HG02884 (cell line): ENCODE data around the gene VPS52.

Experiments
- ATAC-seq: cut with Tn5 transposase; IDR thresholded peaks from one replicate; pipeline ENCODE4 v1.9.1; 2021; ENCODE audit warnings: mild to moderate bottlenecking, moderate library complexity; ENCODE audit not compliant: unreplicated experiment

Gene VPS52, protein sequence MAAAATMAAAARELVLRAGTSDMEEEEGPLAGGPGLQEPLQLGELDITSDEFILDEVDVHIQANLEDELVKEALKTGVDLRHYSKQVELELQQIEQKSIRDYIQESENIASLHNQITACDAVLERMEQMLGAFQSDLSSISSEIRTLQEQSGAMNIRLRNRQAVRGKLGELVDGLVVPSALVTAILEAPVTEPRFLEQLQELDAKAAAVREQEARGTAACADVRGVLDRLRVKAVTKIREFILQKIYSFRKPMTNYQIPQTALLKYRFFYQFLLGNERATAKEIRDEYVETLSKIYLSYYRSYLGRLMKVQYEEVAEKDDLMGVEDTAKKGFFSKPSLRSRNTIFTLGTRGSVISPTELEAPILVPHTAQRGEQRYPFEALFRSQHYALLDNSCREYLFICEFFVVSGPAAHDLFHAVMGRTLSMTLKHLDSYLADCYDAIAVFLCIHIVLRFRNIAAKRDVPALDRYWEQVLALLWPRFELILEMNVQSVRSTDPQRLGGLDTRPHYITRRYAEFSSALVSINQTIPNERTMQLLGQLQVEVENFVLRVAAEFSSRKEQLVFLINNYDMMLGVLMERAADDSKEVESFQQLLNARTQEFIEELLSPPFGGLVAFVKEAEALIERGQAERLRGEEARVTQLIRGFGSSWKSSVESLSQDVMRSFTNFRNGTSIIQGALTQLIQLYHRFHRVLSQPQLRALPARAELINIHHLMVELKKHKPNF

DNA sequence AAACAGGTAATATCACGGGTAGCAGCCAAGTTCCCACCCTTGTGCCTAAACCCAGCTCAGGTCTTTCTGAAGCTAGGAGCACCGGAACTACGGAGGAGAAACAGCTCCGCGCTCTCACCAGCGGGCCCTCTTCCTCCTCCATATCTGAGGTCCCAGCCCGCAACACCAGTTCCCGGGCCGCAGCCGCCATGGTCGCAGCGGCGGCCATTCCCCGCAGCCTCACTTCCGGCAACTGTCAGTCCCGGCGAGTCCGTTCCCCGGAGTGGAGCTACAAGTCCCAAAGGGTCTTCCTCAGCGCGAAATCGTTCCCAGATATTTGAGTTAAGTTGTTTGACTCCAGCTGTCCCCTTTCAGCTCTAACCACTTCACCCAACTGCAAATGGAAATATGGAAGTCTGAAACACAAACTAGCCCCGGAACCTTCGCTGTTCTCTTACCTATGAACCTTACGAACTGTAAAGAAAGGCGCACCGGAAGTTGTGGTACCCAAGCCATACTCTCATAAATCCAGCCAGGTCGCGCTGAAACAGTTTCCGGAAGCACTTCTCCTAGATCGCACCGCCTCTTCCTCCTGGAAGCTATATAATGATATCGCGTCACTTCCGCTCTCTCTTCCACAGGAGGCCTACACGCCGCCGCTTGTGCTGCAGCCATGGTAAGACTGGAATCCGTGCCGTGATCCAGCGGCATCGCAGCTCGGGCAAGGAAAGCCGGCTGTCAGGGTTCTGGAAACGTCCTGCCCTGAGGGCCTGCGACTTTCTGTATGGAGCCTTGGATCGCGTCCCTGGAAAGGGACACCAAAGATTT is at the start of gene VPS52, which contains the start of gene RPS18:
Gene VPS52, minus strand, starts transcription at position 409 of the 807 bp plus-strand sequence. Its CDS starts 201 bp downstream, at position 208.
Gene RPS18, plus strand, starts transcription at position 608 of the 807 bp plus-strand sequence. Its CDS starts 45 bp downstream, at position 653.
- peak; percentile 79 for ATAC-seq

DNA sequence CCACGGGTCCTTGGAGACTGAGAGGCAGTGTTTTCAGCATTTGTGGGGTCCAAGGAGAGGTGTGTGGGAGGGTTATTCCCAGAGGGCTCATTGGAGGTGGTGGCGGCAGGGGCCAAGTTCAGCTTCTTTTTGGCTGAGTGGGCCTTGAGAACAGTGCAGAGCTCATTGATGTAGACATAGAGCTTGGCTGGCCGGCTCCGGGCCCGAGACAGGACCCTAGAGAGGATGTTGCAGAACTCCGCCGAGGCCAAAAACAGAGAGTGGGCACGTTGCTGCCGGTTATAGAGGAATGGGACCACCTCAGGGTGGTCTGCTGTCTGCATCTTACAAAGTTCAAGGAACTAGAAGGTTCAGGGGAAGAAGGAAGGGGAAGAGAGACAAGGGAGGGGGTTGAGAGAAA is 49.6 kb upstream of the VPS52 start:
- ATAC-seq = no peak

DNA sequence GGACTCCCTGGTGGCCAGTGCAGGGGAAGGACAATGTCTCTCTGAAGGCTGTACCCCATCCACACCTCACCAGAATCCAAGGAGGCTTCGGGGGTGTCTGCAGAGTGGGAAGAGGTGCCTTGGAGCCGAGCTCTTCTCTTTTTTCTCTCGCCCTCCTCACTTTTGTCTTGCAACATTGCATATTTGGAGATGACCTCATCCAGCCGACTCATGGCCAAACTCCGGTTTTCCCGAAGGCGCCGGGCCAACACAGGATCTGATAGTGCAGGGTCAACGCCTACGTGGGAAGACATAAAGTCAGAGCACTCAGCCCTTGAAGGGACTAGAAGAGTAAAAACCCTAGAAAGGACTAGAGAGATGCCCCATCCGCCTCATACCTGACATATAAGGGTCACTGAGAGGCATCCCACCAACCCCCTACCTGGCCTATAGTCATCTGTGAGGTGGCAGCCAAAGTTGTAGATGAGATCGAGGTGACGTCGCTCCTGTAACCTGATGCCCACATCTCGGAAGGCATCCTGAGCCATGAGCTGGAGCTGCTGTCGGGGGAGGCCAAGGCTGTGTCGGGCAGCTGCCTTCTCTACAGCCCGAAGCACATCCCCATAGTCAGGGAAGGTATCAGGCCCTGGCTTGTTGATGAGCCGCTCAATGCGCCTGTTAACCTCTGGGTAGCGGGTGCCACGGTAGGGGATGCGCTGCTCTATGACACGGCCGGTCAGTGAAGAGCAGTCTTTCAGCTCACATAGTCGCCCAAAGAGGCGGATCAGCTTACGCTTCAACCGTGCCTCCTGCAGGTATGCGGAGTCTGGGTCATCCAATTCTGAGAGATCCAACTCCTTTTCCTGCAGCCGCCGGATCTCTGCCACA is 48.9 kb upstream of the VPS52 start:
- ATAC-seq = no peak

DNA sequence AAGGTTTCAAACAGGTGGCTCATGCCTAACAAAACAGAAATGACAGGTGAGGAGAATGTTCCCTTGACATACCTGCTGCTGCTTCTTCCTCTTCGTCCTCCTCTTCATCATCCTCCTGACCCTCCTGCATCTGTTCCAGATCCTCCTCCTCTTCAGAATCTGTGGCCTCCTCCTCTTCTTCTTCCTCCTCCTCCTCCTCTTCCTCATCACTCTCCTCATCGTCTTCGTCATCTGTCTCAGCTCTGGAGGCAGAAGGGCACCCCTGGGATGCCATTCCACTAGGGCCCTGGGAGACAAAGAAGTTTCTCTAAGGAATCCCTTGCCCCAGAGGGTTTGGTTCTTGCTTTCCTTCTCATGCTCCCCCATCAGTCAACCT is 48.3 kb upstream of the VPS52 start:
- no peak for ATAC-seq

DNA sequence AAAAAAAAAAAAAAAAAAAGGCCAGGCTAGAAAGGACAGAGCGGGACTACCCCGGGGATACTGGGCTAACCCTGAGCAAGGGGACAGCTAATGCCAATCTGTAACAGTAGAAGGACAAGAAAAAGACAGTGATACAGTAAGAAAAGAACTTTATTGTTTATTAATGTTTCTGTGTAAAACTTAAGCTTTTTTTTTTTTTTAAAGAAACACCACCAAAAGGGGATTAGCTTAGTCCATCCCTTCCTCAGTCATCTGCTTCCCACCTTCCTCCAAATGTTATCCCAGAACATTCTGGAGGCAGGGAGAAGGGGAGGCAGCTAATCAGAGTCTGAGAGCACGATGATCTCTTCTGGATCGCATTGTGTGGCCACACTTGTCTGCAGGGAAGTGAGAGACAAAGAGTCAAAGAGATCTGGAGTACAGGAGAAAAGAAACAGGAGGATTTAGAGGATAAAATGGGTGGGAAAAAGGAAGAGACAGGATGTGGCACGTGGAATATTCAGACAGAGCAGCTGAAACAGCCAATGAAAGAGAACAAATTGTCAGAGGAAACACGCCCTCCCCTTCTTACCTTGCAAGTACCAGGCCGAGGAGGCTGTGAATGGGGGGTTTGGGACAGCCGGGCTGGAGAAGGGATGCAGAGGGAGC is 46.9 kb upstream of the VPS52 start:
- ATAC-seq = no peak

DNA sequence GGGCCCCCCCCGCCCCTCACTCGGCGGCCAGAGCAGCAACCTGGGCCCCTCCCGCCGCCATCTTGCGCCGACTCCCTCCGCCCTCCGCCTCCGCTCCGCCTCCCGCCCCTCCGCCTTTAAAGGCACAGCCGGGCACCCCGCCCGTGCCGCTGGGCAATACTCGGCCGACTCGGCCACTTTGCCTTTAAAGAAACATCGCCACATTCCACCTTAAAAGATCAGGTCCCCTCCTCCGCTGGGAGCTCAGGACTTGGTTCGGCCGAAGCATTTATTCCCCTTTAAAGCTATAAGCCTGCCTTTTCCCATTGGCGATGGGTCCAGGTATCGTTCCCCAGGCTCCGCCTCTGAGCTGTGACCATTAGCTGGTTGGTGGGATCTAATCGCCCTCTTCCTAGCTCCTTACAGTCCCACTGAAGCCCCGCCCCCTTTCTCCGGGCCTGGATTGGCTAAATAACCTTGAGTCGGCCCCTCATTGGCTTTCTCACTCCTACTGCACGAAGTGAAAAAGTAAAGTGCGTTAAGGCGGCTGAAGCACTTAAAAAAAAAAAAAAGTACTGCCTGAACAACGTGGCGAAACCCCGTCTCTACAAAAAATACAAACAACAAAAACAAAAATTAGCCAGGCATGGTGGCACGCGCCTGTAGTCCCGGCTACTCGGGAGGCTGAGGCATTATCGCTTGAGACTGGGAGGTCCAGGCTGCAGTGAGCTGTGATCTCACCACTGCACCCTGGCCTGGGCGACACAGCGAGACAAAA is 46.2 kb upstream of the VPS52 start, which contains the start of gene ZBTB22:
Gene ZBTB22, minus strand, starts transcription at position 76 of the 757 bp plus-strand sequence. CDS start 828 bp downstream, outside the sequence.
- ATAC-seq = peak; percentile 44

DNA sequence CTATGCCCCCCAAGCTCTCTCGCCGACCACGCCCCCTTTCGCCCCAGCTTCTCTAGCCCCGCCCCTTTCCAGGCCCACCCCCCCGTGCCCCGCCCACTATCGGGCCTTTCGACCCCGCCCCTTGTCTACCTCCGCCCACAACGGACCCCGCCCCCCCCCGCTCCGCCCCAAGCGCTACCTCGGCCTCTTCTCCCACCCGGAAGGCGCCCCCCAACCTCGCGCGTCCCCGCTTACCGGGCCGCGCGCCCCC is 45.7 kb upstream of the VPS52 start:
- no peak for ATAC-seq

DNA sequence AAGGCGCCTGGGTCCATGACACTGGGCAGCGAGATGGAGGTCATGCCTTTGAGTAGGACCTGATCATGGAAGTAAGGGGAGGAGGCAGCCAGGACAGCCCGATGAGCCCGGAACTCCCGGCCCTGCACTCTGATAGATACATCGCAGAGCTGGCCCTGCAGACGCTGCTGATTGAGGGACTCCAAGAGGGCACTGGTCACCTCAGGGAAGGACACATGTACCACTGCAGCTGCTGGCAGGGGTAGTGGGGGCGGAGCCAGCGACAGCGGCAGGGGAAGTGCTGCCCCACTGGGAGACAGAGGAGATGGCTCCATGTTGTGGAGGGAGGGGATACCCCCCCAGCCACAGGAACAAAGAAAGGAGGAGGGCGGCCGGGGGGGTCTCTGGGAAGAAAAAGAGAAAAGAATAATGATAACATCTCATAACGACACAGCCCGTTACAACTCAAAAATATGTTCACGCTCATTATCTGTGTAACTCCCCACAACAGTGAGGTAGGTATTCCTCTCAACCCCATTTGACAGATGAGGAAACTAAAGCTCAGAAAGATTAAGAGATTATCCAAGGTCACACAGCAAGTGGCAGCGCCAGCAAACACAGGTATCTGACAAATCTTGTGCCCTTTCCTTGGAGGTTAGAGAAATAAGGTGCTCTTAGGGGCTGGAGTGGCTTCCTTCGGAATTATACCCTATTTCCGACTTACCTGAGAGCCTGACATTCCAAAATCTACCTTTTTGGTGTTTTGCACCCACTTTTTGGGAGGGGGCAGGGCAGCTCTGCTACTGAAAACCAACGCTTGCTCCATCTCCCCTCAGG is 45.1 kb upstream of the VPS52 start:
- no peak for ATAC-seq

DNA sequence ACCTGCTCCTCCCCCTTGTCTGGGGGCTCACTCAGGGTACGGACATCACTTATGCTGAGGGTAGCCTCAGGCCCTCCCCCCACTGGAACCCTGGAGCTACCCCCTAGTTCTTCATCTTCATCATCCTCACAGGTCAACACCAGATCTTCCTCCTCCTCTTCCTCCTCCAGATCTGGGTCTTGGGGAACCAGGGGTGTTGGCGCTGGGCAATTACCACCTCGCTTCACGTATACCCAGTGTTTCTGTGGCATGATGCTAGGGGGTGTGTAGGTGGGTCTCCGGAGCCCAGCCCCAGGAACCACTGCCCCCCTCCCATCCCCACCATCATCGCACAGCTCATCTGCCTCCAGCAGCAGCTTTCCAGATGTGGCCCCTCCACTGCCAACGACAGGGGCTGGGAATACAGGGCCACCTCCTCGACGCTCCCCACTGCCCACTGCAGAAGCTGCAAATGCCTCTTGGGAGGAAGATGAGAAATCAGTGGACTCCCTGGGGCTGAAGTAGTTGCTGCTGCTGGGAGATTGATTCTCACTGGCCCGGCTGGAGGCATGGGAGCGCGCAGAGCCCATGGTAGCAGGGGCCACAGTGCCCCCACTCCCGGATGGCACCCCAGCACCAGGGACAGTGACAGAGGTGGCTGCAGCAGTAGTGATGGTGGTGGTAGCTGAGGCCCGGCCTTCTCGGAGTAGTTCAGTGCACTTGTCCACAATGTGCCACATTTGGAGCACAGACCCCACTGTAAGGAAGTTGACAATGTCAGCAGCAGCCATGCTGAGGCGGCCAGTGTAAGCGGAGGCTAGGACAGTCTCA is 44.3 kb upstream of the VPS52 start:
- ATAC-seq = no peak

DNA sequence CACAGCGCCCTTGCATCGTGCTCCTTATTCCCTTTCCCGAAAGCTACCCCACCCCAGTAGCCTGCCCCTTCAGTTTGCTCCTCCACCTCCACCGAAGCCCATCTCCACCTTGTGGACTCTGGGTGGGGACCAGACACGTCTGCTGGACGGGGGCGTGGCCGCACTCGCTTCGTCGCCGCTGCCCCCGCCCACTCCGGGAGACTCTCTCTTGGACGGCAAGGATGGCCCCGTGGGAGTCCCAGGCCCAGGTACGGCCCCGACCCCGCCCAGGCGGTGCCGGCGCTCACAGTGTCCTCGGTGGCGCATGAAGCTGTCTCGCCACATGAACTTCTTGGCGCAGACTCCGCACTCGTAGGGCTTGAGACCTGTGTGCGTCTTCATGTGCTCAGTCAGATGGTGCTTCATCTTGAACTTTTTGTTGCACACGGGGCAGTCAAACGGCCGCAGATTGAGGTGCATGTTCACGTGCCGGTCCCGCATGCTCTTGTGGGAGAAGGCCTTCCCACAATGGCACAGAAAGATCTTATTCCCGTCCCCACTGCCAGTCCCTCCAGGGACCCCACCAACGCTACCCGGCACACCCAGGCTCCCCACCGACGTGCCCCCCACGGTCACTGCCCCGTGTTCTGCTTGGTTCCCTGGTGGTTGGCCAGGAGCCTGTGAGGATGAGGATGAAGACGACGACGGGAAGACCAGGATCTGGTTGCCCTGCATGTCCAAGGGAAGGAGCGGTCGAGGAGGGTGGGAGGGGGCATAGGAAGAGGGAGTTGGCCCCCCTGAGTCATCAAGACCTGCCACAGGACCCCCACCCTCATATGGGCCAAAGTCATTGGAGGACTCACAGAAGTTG is 43.5 kb upstream of the VPS52 start:
- no peak for ATAC-seq

DNA sequence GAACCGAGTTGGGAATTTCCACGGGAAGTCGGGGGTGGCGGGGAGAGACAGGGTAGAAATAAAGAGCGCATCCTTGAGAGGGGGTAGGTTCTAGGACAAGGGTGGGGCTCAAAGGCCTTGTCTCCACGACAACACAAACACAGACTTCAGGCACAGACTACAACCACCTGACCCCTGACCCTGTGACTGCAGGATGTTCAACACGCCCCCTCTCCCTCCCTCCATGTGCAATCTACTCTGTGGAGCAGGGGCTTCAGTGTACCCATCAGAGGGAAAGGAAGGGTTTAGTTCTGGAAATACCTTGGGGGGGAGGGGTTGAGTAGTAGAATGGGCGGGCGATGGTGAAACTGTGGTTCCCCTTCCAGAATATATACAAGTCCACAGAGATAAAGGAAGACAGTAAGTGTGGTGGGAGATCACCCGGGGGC is 42.9 kb upstream of the VPS52 start:
- ATAC-seq = no peak

DNA sequence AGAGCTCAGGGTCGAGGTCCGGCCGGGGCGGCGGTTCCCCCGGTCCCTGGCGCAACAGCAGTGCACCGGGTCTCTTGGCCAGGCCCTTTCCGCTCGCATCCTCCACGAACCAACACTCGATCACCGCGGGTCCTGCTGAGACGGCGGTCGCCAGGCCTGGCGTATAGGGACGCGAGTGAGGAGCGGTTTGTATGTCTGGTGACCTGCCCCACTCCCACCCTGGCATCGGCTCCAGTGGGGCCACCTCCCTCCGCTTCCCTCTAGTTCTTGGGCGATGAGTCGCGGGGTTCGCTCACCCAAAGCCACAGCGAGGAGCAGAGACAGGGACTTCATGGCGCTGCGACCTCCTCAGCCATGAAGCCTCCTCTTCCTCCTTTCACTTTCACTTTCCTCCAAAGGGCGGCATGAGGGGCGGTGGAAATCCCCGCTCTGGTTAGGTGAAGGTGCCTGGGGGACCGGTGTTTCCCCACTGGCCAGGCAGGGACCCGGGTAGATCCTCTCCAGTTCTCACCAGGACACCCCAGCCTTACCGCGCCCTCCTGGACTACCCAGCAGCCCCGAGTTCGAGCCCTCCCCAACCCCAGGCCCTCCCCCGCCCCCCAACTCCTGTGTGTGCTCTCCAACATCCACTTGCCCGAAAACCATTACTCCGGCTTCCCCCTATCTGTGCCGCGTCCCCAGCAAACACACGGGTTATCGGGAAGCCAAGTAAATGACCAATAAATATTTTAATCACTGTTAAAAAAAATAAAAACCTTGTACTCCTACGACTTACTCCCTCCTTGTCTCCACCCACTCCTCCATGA is 42.2 kb upstream of the VPS52 start, which contains the start of gene TAPBP:
Gene TAPBP, minus strand, starts transcription at position 370 of the 806 bp plus-strand sequence. Its CDS starts 37 bp downstream, at position 333.
- peak; percentile 37 for ATAC-seq

DNA sequence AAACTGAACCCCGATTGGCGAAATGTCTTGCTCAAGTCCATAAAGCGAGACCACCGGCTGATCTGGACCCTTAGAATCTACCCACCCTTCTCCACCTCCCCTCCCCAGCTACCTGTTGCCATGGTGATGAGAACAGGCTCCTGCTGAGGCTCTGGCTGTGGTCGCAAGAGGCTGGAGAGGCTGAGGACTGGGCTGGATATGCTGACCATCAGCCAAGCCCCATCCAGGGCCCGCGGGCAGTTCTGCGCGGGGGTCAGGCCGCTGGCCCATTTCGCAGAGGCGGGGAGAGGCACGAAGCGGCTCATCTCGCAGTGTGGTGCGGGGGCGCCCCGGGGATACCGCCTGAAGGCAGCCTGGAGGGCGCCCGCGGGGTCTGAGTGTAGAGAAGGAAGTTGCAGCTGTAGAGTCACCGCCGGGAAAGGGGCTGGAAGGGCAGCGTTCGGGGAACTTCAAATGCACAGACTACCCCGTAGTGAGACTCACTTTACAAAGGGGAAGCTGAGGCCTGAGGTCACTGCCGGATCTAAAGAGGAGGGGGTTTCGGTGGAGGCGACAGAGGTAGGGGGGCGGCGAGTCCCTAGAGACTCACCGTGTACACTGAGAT is 41.5 kb upstream of the VPS52 start:
- ATAC-seq = no peak

DNA sequence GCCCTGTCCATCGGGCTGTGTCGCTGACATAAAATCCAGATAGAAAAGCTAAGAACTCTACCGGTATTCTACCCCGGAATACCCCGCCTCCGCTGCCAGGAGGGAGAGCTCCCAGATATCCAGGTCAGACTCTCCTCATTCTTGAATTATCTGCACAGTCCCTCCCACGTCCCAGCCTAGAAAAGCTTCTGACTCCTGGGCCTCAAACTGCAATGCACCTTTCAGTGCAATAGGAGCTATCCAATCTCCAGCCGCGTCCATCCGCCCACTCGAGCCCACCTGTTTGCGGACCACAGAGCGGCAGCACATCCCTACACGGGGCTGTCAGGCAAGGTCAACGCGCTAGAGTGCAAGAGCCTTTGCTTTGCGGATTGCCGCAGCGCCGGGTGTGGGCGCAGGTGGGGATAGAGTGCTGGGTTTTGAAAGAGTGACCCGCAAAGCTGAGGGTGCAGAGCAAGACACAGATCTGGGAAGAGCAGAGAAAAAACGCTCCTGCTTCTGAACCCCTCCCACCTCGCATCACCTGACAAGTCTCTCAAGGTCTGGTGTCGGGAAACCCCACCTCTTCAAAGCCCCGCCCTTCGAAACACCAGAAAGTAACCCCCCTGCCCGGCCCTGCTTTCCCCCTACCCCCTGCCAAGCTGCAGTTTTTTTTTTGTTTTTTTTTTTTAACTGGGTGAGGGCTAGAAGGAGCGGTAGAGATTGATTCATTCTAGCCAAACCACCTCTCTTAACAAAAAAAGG is 40.9 kb upstream of the VPS52 start:
- no peak for ATAC-seq

DNA sequence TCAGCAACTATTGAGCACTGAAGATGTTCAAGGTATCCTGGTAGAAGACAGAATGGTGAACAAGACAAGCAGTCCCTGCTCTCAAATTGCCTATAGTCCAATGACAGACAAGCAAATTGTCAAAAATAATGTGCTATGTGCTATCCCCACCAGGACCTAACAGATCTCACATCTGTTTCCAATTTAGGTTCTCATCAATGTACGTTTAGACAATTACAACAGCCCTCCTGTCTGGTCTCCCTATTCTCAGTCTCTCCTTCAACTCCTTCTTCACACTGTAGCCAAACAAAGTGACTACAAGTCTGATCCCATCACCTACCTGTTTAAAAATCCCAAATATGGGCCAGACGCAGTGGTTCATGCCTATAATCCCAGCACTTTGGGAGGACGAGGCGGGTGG is 34.7 kb upstream of the VPS52 start:
- ATAC-seq = no peak
